Measurements from ENCODE around the gene NECAB3.

- TF ChIP-seq CTCF (IDR thresholded peaks at IDR 0.05) (no peak), POLR2AphosphoS5 (IDR thresholded peaks at IDR 0.05) (no peak), POLR2A (IDR thresholded peaks at IDR 0.05) (no peak)
Observed at GRCh38 chr20:33629979-33630378, 44.2 kb downstream of the NECAB3 start.

All from prostate gland (tissue), 2 donors.